IMR-90 (cell line): Measurements from ENCODE around the gene ACACA. TPM values are rescaled to one million over a fixed set of nuclear protein-coding genes. Genes with fewer than 3 reads are reported as not detected.

Source experiments
- ATAC-seq: fragments of 200-7000 bp; cut with Tn5 transposase; 2 replicates; pipeline ENCODE4 v1.9.1; 2020; ENCODE audit warnings: low read depth, mild to moderate bottlenecking, moderate library complexity
- BruUV-seq: library from RNA; stranded (reverse); fragments of 400-500 nt; replicated peaks from 2 replicates; lab custom pipeline; 2021; lab: Mats Ljungman, UMichigan
- CTCF ChIA-PET: fragments of 300-600 bp; formaldehyde crosslinking; extraction: SDS; loops from one replicate; lab custom pipeline; 2021; ENCODE audit warnings: antibody characterized with exemption; lab: Yijun Ruan, JAX
- POLR2A ChIA-PET: fragments of 300-600 bp; sonication (Branson Sonifier 250); formaldehyde crosslinking; loops from one replicate; lab custom pipeline; 2022; ENCODE audit warnings: antibody characterized with exemption; ENCODE audit not compliant: unreplicated experiment; lab: Charles Lee
- DNase-seq: peaks from one replicate; pipeline ENCODE4 v3.0.0; 2013
- H2AFZ ChIP-seq: replicated peaks from 2 replicates; pipeline ENCODE3; 2013; ENCODE audit warnings: low read length, mild to moderate bottlenecking; ENCODE audit not compliant: poor library complexity
- H2AK5ac ChIP-seq: 2 replicates; pipeline ENCODE4 v1.6.1; 2013; ENCODE audit warnings: low read depth, low read length, inconsistent platforms
- H2AK9ac ChIP-seq: replicated peaks from 2 replicates; pipeline ENCODE3; 2013; ENCODE audit warnings: mild to moderate bottlenecking, low read depth, low read length, moderate library complexity; ENCODE audit not compliant: poor library complexity
- H2BK120ac ChIP-seq: 2 replicates; pipeline ENCODE4 v1.6.1; 2013; ENCODE audit warnings: low read depth, low read length, inconsistent platforms
- H2BK15ac ChIP-seq: 3 replicates; pipeline ENCODE4 v1.6.1; 2013; ENCODE audit warnings: low read depth, low read length, inconsistent platforms
- H2BK20ac ChIP-seq: 2 replicates; pipeline ENCODE4 v1.6.1; 2013; ENCODE audit warnings: low read depth, mild to moderate bottlenecking, inconsistent platforms, low read length, moderate library complexity
- H2BK5ac ChIP-seq: 2 replicates; pipeline ENCODE4 v1.6.1; 2013; ENCODE audit warnings: mild to moderate bottlenecking, low read depth, low read length, inconsistent platforms; ENCODE audit not compliant: poor library complexity, severe bottlenecking
- H3K14ac ChIP-seq: replicated peaks from 2 replicates; pipeline ENCODE4 v1.6.1; 2013; ENCODE audit warnings: low read depth, low read length, inconsistent platforms
- H3K18ac ChIP-seq: 2 replicates; pipeline ENCODE4 v1.6.1; 2013; ENCODE audit warnings: low read depth, low read length, control low read depth
- H3K23ac ChIP-seq: 2 replicates; pipeline ENCODE4 v1.6.1; 2013; ENCODE audit warnings: low read depth, low read length, inconsistent platforms
- H3K27ac ChIP-seq: 2 replicates; pipeline ENCODE4 v1.5.1; 2013; ENCODE audit warnings: mild to moderate bottlenecking, control low read depth, low read length; ENCODE audit not compliant: insufficient read depth
- H3K27me3 ChIP-seq: 2 replicates; pipeline ENCODE4 v1.6.1; 2013; ENCODE audit warnings: low read length; ENCODE audit not compliant: control insufficient read depth, insufficient read depth
- H3K36me3 ChIP-seq: 2 replicates; pipeline ENCODE4 v1.6.1; 2013; ENCODE audit warnings: low read length, mixed read lengths; ENCODE audit not compliant: control insufficient read depth, insufficient read depth
- H3K4ac ChIP-seq: 2 replicates; pipeline ENCODE4 v1.6.1; 2013; ENCODE audit warnings: low read depth, low read length, inconsistent platforms
- H3K4me1 ChIP-seq: 2 replicates; pipeline ENCODE4 v1.6.1; 2013; ENCODE audit warnings: low read length, mixed read lengths; ENCODE audit not compliant: control insufficient read depth, insufficient read depth
- H3K4me2 ChIP-seq: 2 replicates; pipeline ENCODE4 v1.6.1; 2013; ENCODE audit warnings: low read depth, mild to moderate bottlenecking, control low read depth, low read length, moderate library complexity
- H3K4me3 ChIP-seq: 2 replicates; pipeline ENCODE4 v1.5.1; 2013; ENCODE audit warnings: low read depth, mild to moderate bottlenecking, control low read depth, low read length, moderate library complexity; ENCODE audit not compliant: insufficient read depth
- H3K56ac ChIP-seq: 2 replicates; pipeline ENCODE4 v1.6.1; 2013; ENCODE audit warnings: low read length, inconsistent platforms; ENCODE audit not compliant: insufficient read depth; ENCODE audit errors: extremely low read depth
- H3K79me1 ChIP-seq, 2 experiments: 2 replicates each; pipeline ENCODE4 v1.6.1; 2013; ENCODE audit warnings: low read length in 2 of 2, inconsistent platforms in 1 of 2, low read depth in 1 of 2
- H3K9ac ChIP-seq: 2 replicates; pipeline ENCODE4 v1.6.1; 2013; ENCODE audit warnings: low read depth, low read length, control low read depth
- H3K9me1 ChIP-seq: 2 replicates; pipeline ENCODE4 v1.6.1; 2013; ENCODE audit warnings: low read length, inconsistent platforms; ENCODE audit not compliant: insufficient read depth
- H3K9me3 ChIP-seq: 2 replicates; pipeline ENCODE4 v1.6.1; 2013; ENCODE audit warnings: low read length; ENCODE audit not compliant: control insufficient read depth, insufficient read depth
- H4K20me1 ChIP-seq: 2 replicates; pipeline ENCODE4 v1.6.1; 2013; ENCODE audit warnings: low read length, inconsistent platforms; ENCODE audit not compliant: insufficient read depth
- H4K5ac ChIP-seq: 2 replicates; pipeline ENCODE4 v1.6.1; 2013; ENCODE audit warnings: mild to moderate bottlenecking, low read depth, low read length, control low read depth
- H4K8ac ChIP-seq, 2 experiments: 2 replicates each; pipeline ENCODE4 v1.6.1; 2013; ENCODE audit warnings: low read depth in 2 of 2, low read length in 2 of 2, control low read depth in 1 of 2, inconsistent platforms in 1 of 2
- H4K91ac ChIP-seq: 2 replicates; pipeline ENCODE4 v1.6.1; 2013; ENCODE audit warnings: low read depth, low read length, inconsistent platforms; ENCODE audit not compliant: insufficient read depth
- BHLHE40 ChIP-seq: fragments of 150-350 bp; IDR thresholded peaks from 2 replicates; pipeline ENCODE4 v1.6.1; 2016; ENCODE audit warnings: mild to moderate bottlenecking, low read depth, low read length
- FOS ChIP-seq: fragments of 150-350 bp; IDR thresholded peaks from 2 replicates; pipeline ENCODE4 v1.6.1; 2016; ENCODE audit warnings: low read depth, low read length
- MAZ ChIP-seq: IDR thresholded peaks from 2 replicates; pipeline ENCODE4 v1.6.1; 2012; ENCODE audit warnings: low read depth, mild to moderate bottlenecking, low read length, improper control_type of control experiment, moderate library complexity, borderline replicate concordance
- MXI1 ChIP-seq: IDR thresholded peaks from 2 replicates; pipeline ENCODE4 v1.6.1; 2012; ENCODE audit warnings: low read depth, mild to moderate bottlenecking, low read length, moderate library complexity, borderline replicate concordance
- RFX5 ChIP-seq: IDR thresholded peaks from 2 replicates; pipeline ENCODE4 v1.8.0; 2012; ENCODE audit warnings: low read depth, mild to moderate bottlenecking, low read length, moderate library complexity
- SMC3 ChIP-seq: fragments of 150-350 bp; IDR thresholded peaks from 2 replicates; pipeline ENCODE4 v1.6.1; 2016; ENCODE audit warnings: low read depth, mild to moderate bottlenecking, antibody characterized with exemption, low read length, moderate library complexity
- WGBS, 2 experiments: methylation state at CpG; one replicate each; pipeline versions ENCODE4 v1.1.5 to v1.1.7; 2013; ENCODE audit warnings: missing lambda C conversion rate in 2 of 2; ENCODE audit not compliant: insufficient read length in 1 of 2; ENCODE audit errors: extremely low coverage in 2 of 2; 5-methylcytosine and 5-hydroxymethylcytosine counted together
- dilution Hi-C: fragments of 300-500 bp; cut with HindIII; formaldehyde crosslinking; loops from one replicate; pipeline ENCODE4 v1.14.3; 2018; ENCODE audit warnings: low sequenced_read_pairs; ENCODE audit not compliant: unreplicated experiment
- in situ Hi-C: fragments of 300-500 bp; cut with MboI; formaldehyde crosslinking; loops from 3 replicates; pipeline ENCODE4 v1.14.3; 2019; ENCODE audit warnings: low sequenced_read_pairs, inconsistent platforms, mixed read lengths
- intact Hi-C: fragments of 100-400 bp; cut with micrococcal nuclease; formaldehyde crosslinking; loops from 2 replicates; pipeline ENCODE4 v1.10.0; 2022
- polyA plus RNA-seq, 3 experiments: library from polyadenylated mRNA; depleted of rRNA; stranded (reverse); fragments of >200 nt; gene quantifications; 2 replicates each; pipeline ENCODE4 v1.2.3, GENCODE V29; 2012; ENCODE audit warnings: low replicate concordance in 1 of 3
- total RNA-seq: library from RNA; depleted of rRNA; stranded (reverse); fragments of >200 nt; gene quantifications from 2 replicates; pipeline ENCODE4 v1.2.3, GENCODE V29; 2012

The ACACA gene
- total and polyA plus RNA-seq, 2 of the 4 experiments (the other 2 are of a cell fraction), result 21.3 to 39.1 TPM

DNA sequence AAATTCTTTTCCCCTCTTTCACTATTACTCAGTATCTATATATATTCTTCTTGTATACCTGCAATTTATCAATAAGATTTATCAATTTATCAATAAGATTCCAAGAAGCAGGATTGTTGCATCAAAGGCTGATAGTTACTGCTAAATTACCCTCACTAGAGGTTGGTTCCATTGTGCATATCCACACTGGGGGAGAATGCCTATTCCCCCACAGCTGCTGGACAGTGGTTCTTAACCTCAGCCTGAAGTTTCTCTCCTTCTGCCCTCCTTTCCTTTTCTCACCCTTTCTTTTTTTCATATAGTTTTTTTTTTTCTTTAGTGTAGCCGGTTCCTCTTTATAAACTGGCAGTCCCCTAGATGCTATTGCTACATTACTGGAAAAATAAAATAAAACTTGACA lies 24.6 kb downstream of the ACACA start:
- Histone ChIP-seq H2AK9ac (no peak overlapping the region), H3K56ac (no peak overlapping the region), H2AFZ (no peak overlapping the region), H4K8ac (no peak overlapping the region), H3K18ac (no peak overlapping the region), H2BK5ac (no peak overlapping the region), H4K5ac (no peak overlapping the region), H3K14ac (no peak overlapping the region), H3K9me3 (no peaks in the 10 kb centered on the region), H3K4me2 (no peak overlapping the region), H3K36me3 (no peaks in the 10 kb centered on the region), H2BK15ac (no peak overlapping the region), H4K91ac (no peak overlapping the region), H3K4me1 (no peaks in the 10 kb centered on the region), H3K4ac (no peak overlapping the region), H3K23ac (no peak overlapping the region), H3K4me3 (no peak overlapping the region), H3K27me3 (no peaks in the 10 kb centered on the region), H3K27ac (no peak overlapping the region), H3K79me1 (peaks cover 2 to 4% of the 10 kb centered on the region in 2 experiments; a peak in 1 of 4 replicates), H4K20me1 (no peaks in the 10 kb centered on the region), H3K9me1 (no peaks in the 10 kb centered on the region), H2BK120ac (no peak overlapping the region), H2AK5ac (no peak overlapping the region), H2BK20ac (no peak overlapping the region), H3K9ac (no peak overlapping the region)
- ChIA-PET CTCF (interaction anchor here (1.7 kb wide), 1 partner anchor 9 kb away, joined by 10 read pairs; no protein-coding TSS in a partner anchor), POLR2A (no interaction called here)
- BruUV-seq, result no TSS peak
- TF ChIP-seq FOS (no peak), SMC3 (no peak), RFX5 (no peak), MXI1 (no peak), BHLHE40 (no peak), MAZ (no peak)
- WGBS, 2 experiments, result no CpG with 5 or more reads among the region's 1 CpG
- in situ Hi-C loops (no loop called here), intact Hi-C loops (no loop called here), dilution Hi-C loops (no loop called here)
- DNase-seq (no peak), ATAC-seq (no peak)
